ENCODE results near the gene DIS3L2. TPM values are rescaled to one million over a fixed set of nuclear protein-coding genes. Genes with fewer than 3 reads are reported as not detected.

The DIS3L2 gene
- total RNA-seq, 1 donor: 30.7 TPM

DNA sequence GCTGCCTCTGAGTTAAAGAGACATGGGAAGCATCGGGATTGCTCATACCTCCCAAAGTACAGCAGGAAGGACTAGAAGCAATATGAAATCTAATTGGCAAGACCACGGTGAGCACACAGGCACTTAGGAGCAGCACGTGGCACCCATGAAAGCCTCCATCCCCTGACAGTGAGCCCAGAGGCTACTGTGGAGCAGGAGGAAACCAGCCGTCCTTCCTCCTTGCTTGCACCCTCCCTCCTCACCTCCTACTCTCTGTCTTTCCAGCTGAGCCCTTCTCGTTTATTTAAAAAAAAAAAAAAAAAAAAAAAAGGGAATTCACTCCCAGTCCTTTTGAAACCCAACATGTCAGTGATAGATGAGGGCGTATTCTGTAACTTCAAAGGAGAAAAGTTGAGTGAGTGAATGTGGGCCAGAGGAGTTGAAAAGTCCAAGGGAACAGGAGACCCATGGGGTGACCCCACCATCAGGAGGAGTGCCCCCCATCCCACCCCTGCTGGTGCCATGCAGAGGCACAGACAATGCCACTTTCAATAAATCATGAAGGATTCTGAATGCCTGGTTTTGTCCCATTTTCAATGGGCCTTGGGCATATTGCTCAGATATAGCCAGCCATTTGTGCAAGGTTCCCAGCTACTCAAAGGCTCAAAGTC is 320.5 kb downstream of the DIS3L2 start:
- DNase-seq (ENCODE audit: low read depth): no peak
- H3K4me3 ChIP-seq (ENCODE audit: low read depth, low read length): no peak overlapping the region
- TF ChIP-seq, protein P1, sequence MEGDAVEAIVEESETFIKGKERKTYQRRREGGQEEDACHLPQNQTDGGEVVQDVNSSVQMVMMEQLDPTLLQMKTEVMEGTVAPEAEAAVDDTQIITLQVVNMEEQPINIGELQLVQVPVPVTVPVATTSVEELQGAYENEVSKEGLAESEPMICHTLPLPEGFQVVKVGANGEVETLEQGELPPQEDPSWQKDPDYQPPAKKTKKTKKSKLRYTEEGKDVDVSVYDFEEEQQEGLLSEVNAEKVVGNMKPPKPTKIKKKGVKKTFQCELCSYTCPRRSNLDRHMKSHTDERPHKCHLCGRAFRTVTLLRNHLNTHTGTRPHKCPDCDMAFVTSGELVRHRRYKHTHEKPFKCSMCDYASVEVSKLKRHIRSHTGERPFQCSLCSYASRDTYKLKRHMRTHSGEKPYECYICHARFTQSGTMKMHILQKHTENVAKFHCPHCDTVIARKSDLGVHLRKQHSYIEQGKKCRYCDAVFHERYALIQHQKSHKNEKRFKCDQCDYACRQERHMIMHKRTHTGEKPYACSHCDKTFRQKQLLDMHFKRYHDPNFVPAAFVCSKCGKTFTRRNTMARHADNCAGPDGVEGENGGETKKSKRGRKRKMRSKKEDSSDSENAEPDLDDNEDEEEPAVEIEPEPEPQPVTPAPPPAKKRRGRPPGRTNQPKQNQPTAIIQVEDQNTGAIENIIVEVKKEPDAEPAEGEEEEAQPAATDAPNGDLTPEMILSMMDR (IDR thresholded peaks at IDR 0.05; ENCODE audit: insufficient read depth, low read depth, low read length): no peak

DNA sequence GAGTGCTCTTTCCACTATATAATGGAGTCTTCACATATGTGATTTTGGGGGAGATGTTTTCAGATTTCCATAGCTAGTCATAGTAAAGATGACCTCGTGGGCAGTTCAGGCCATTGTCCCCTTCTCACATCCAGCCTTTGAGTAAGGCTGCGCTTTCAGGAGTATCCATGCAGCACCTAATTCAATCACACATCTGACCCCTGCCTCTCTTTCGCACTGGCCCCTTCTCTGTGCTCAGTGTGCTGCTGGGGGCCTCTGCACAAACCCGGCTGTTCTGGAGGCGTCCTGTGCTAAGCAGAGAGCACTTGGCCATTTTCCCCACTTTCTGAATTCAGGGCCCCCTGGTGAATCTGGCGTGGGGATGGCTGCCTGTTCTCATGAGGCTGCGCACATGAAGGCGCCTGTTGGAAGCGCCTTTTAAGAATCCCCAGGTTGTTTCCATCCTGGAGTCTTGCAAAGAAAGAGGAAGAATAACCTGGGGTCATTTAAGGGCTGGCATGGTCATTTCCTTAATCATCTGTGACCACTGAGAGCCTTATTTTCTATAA is 321.1 kb downstream of the DIS3L2 start:
- TF ChIP-seq, protein P1 (IDR thresholded peaks at IDR 0.05; ENCODE audit: insufficient read depth, low read depth, low read length): no peak
- H3K4me3 ChIP-seq (ENCODE audit: low read depth, low read length): no peak overlapping the region
- DNase-seq (ENCODE audit: low read depth): no peak

DNA sequence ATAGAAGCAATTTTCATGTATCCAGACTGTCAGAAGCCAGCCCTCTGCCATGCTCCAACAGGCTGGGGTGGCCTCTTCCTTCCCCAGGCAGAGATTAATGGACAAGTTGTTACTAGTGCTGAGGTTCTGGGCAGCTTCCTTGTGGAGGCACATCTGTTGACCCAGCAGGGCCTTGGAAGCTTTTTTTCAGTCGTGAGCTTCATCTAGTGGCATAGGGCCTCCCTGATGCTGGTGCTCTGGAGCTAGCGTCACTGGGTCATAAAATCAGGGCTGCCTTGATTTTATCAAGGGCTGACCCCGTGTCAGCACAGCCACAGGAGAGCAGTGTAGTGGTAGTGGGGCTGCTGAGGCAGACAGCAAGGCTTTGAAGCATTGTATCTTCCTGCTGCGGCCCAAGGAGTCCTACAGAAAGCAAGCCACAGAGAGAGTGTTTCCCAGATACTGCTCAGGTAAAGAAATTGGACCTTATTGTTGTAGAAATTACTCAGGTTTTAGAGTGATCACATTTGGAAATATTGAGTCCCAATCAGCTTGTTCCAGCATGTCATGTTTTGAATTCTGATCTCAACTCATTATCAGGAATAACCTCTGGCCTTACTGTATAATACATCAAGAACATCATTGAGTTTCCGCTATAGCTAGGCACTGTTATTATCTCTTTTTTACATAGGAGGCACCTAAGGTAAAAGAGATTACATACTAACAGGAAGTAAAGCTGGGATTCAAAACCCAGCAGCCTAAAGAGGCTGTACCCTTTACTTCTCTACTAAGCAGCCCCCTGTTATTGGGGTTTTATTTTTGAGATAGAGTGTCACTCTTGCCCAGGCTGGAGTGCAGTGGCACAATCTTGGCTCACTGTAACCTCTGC is 324.7 kb downstream of the DIS3L2 start:
- no peak overlapping the region for H3K4me3 ChIP-seq (ENCODE audit: low read depth, low read length)
- DNase-seq (ENCODE audit: low read depth): peak; percentile 69
- TF ChIP-seq, protein P1 (IDR thresholded peaks at IDR 0.05; ENCODE audit: insufficient read depth, low read depth, low read length): no peak

DNA sequence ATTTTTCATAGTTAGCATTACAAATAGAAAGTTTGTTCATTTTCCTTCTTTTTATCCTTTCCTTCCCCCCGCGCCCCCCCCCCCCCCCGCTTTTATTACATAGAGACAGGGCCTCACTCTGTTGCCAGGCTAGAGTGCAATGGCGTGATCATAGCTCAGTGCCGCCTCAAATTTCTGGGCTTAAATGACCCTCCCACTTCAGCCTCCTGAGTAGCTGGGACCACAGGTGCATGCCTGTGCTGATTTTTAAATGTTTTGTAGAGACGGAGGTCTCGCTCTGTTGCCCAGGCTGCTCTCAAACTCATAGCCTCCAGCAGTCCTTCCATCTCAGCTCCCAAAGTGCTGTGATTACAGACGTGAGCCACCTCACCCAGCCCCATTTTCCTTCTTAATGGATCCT is 325.8 kb downstream of the DIS3L2 start:
- TF ChIP-seq, protein P1 (IDR thresholded peaks at IDR 0.05; ENCODE audit: insufficient read depth, low read depth, low read length): no peak
- no peak overlapping the region for H3K4me3 ChIP-seq (ENCODE audit: low read depth, low read length)
- DNase-seq (ENCODE audit: low read depth): no peak

DNA sequence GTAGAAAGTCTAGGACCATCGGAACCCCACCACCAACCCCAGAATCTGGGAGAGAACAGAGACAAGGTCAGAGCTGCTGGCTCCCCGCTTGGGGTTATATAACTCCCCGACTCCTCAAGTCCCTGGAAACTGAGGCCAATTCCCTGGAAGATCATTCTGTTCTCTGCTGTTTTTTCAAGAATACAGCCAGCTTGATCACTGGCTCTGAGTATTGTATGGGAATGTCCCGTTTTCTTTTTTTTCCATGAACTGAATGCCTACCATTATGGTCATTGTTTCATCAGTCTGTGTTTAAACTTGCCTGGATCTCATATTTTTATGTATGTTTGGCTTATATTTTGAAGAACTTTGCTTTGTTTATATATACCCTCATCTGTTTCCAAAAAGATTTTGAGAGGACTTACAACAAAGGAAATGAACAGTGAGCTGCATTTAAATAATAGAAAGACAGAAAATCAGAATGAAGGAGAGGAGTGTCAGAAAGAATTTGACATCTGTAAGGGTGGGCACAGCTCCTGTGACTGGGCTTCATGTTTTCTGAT is 327.0 kb downstream of the DIS3L2 start:
- no peak for DNase-seq (ENCODE audit: low read depth)
- TF ChIP-seq, protein P1 (IDR thresholded peaks at IDR 0.05; ENCODE audit: insufficient read depth, low read depth, low read length): no peak

DNA sequence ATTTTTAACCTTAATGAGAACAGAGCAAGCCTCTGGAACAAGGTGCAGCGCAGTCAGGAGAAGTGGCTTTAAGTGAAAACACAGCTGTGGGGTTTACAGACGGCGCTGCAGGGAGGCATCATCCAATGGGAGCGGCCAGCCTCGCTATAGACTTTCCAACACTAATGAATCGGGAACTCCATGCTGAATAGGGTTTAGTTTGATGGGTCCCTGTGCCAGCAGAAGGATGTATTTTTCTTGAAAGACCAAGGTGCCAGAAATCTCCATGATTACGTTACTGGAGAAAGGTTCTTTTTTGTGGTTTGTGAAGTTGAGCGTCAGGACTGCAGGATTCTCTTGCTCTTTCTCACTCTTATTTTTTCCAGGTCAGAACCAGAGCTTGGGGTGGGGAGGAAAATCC is 329.2 kb downstream of the DIS3L2 start:
- DNase-seq (ENCODE audit: low read depth): no peak
- no peak overlapping the region for H3K4me3 ChIP-seq (ENCODE audit: low read depth, low read length)
- TF ChIP-seq, protein P1 (IDR thresholded peaks at IDR 0.05; ENCODE audit: insufficient read depth, low read depth, low read length): no peak

More for the DNA sequence above, 327.0 kb downstream of the DIS3L2 start:
- H3K4me3 ChIP-seq (ENCODE audit: low read depth, low read length): no peak overlapping the region

Measured in fibroblast of villous mesenchyme (primary cell).